ENCODE results near the gene PMEPA1. TPM values are rescaled to one million over a fixed set of nuclear protein-coding genes. Genes with fewer than 3 reads are reported as not detected.
A peak's percentile ranks its signal among the peaks of the same experiment; 100 is the strongest.
"Not testable (repeated sequence)": the region's sequence is repeated elsewhere in the genome, so short reads cannot be mapped to it uniquely, and the experiment has no call there.

The PMEPA1 gene
- total RNA-seq, 2 donors from 2014 or later: 96.5 to 245 TPM

- H3K4me3 ChIP-seq: no peak overlapping the region
- H3K36me3 ChIP-seq: no peaks in the 10 kb centered on the region
- intact Hi-C loops (cut with DNase I): no loop called here
- no peak overlapping the region for H3K27ac ChIP-seq
- TF ChIP-seq POLR2A (IDR thresholded peaks at IDR 0.05) (no peak), POLR2AphosphoS5 (IDR thresholded peaks at IDR 0.05) (no peak)
- TF ChIP-seq, protein P1, sequence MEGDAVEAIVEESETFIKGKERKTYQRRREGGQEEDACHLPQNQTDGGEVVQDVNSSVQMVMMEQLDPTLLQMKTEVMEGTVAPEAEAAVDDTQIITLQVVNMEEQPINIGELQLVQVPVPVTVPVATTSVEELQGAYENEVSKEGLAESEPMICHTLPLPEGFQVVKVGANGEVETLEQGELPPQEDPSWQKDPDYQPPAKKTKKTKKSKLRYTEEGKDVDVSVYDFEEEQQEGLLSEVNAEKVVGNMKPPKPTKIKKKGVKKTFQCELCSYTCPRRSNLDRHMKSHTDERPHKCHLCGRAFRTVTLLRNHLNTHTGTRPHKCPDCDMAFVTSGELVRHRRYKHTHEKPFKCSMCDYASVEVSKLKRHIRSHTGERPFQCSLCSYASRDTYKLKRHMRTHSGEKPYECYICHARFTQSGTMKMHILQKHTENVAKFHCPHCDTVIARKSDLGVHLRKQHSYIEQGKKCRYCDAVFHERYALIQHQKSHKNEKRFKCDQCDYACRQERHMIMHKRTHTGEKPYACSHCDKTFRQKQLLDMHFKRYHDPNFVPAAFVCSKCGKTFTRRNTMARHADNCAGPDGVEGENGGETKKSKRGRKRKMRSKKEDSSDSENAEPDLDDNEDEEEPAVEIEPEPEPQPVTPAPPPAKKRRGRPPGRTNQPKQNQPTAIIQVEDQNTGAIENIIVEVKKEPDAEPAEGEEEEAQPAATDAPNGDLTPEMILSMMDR (IDR thresholded peaks at IDR 0.05): no peak
- no peaks in the 10 kb centered on the region for H3K9me3 ChIP-seq
- no peak for DNase-seq (ENCODE audit: low spot score)
- H3K4me1 ChIP-seq (replicated peaks): no peaks in the 10 kb centered on the region
- 82% methylated on average over 2 of the region's 2 CpGs for WGBS
- H3K27me3 ChIP-seq (replicated peaks; ENCODE audit: insufficient read depth): no peaks in the 10 kb centered on the region
These were observed 77.5 kb downstream of the PMEPA1 start for GRCh38 chr20:57632286-57632685.

DNA sequence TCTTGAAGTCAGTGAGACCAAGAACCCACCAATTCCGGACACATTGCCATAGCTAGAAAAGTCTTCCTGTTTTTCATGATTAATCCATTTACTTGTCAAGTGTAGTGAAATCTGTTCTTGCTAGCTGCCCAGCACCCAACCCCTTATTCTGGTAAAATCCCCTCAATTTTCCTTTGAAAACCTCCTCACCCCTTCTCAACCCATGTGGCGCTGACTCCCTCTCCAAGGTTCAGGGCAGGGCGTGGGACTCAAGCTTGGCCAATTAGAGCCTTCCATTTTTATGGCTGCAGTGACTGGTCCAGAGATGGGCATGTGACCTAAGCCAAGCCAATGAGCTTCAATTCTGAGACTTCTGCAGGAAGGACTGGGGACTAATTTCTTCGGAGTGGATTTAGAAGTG lies 79.8 kb downstream of the PMEPA1 start:
- Histone ChIP-seq H3K27me3 (replicated peaks; ENCODE audit: insufficient read depth) (no peaks in the 10 kb centered on the region), H3K4me1 (replicated peaks) (no peaks in the 10 kb centered on the region), H3K9me3 (no peaks in the 10 kb centered on the region), H3K4me3 (no peak overlapping the region), H3K36me3 (no peaks in the 10 kb centered on the region), H3K27ac (no peak overlapping the region)
- WGBS: 70% methylated on average over 4 of the region's 4 CpGs
- no peak for DNase-seq (ENCODE audit: low spot score)
- TF ChIP-seq, protein P1 (IDR thresholded peaks at IDR 0.05): no peak
- TF ChIP-seq POLR2A (IDR thresholded peaks at IDR 0.05): no peak
- no peak for TF ChIP-seq POLR2AphosphoS5 (IDR thresholded peaks at IDR 0.05)
- intact Hi-C loops (cut with DNase I): no loop called here

GRCh38 chr20:57629491-57629901 lies 80.3 kb downstream of the PMEPA1 start:
- H3K9me3 ChIP-seq; H3K27ac ChIP-seq; H3K27me3 ChIP-seq (replicated peaks; ENCODE audit: insufficient read depth); intact Hi-C loops (cut with DNase I); DNase-seq (ENCODE audit: low spot score); H3K4me3 ChIP-seq; H3K4me1 ChIP-seq (replicated peaks); H3K36me3 ChIP-seq: not testable (repeated sequence)
- 65% methylated on average over 9 of the region's 9 CpGs for WGBS

- intact Hi-C loops (cut with DNase I); H3K4me3 ChIP-seq; H3K27ac ChIP-seq; DNase-seq (ENCODE audit: low spot score); H3K27me3 ChIP-seq (replicated peaks; ENCODE audit: insufficient read depth); H3K9me3 ChIP-seq; H3K4me1 ChIP-seq (replicated peaks); H3K36me3 ChIP-seq: not testable (repeated sequence)
- WGBS: 92% methylated on average over 10 of the region's 12 CpGs
These were observed 80.9 kb downstream of the PMEPA1 start for GRCh38 chr20:57628962-57629308.

DNA sequence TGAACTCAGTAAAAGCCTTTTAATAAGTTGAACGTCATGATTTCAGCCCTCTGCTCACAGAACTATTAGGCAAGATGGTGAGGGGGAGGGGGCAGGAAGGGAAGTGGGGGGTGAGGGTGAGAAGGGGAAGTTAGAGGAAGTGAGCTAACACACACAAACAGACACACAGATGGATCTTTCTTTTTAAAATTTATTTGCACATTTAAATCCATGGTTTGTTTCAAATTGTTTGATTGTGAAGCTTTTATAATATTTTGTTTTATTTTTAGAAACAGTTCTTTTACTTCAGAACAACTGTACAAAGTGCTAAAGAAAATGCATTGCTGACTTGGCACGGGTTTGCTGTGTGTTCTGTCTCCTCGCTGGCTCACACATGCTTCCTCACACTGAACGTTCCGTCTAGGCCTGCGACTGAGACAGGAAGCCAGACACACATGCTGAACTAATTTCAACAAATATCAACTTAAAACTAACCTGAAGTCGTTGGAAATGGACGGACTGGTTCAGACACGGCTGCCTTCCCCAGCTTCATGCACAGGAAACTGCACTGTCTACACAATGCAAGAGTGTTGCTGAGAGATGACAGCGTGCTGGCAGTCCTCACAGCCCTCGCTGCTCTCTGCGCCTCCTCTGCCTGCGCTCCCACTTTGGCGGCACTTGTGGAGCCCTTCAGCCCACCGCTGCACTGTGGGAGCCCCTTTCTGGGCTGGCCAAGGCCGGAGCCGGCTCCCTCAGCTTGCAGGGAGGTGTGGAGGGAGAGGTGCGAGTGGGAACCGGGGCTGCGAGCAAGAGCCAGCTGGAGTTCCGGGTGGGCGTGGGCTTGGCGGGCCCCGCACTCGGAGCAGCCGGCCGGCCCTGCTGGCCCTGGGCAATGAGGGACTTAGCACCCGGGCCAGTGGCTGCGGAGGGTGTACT lies 81.5 kb downstream of the PMEPA1 start:
- no peaks in the 10 kb centered on the region for H3K27me3 ChIP-seq (replicated peaks; ENCODE audit: insufficient read depth)
- TF ChIP-seq POLR2AphosphoS5 (IDR thresholded peaks at IDR 0.05) (no peak), POLR2A (IDR thresholded peaks at IDR 0.05) (no peak)
- TF ChIP-seq, protein P1 (IDR thresholded peaks at IDR 0.05): no peak
- no peaks in the 10 kb centered on the region for H3K4me1 ChIP-seq (replicated peaks)
- H3K27ac ChIP-seq: peak overlapping the region in 1 of 2 donors; percentile 8
- no peak overlapping the region for H3K4me3 ChIP-seq
- no peaks in the 10 kb centered on the region for H3K36me3 ChIP-seq
- DNase-seq (ENCODE audit: low spot score): no peak
- 31% methylated on average over 18 of the region's 29 CpGs for WGBS
- H3K9me3 ChIP-seq: no peaks in the 10 kb centered on the region
- intact Hi-C loops (cut with DNase I): no loop called here

- no peaks in the 10 kb centered on the region for H3K9me3 ChIP-seq
- no peaks in the 10 kb centered on the region for H3K4me1 ChIP-seq (replicated peaks)
- intact Hi-C loops (cut with DNase I): no loop called here
- TF ChIP-seq, protein P1 (IDR thresholded peaks at IDR 0.05): no peak
- no peak for TF ChIP-seq POLR2AphosphoS5 (IDR thresholded peaks at IDR 0.05)
- H3K27ac ChIP-seq: no peak overlapping the region
- no peak for DNase-seq (ENCODE audit: low spot score)
- no peak overlapping the region for H3K4me3 ChIP-seq
- WGBS: 100% methylated on average over 2 of the region's 2 CpGs
- H3K36me3 ChIP-seq: no peaks in the 10 kb centered on the region
- H3K27me3 ChIP-seq (replicated peaks; ENCODE audit: insufficient read depth): no peaks in the 10 kb centered on the region
These were observed 82.5 kb downstream of the PMEPA1 start for GRCh38 chr20:57627339-57627738.
